Neural progenitor cell (in vitro differentiated cells): ENCODE data around the gene ATRAID. TPM values are rescaled to one million over a fixed set of nuclear protein-coding genes. Genes with fewer than 3 reads are reported as not detected.

Experiments
- DNase-seq: peaks from one replicate; pipeline ENCODE4 v3.0.0-alpha.2; 2016; ENCODE audit warnings: low spot score
- H2AFZ ChIP-seq: fragments of 200-600 bp; sonication (generic); replicated peaks from 2 replicates; pipeline ENCODE4 v1.6.1; 2016; ENCODE audit warnings: antibody characterized with exemption
- H3F3A ChIP-seq: fragments of 200-600 bp; sonication (generic); 2 replicates; pipeline ENCODE4 v1.6.1; 2016; ENCODE audit warnings: antibody characterized with exemption, low read depth
- H3K27ac ChIP-seq: fragments of 200-600 bp; sonication (generic); 2 replicates; pipeline ENCODE4 v1.5.1; 2016; ENCODE audit warnings: mild to moderate bottlenecking
- H3K27me3 ChIP-seq: fragments of 200-600 bp; sonication (generic); 2 replicates; pipeline ENCODE4 v1.6.1; 2016; ENCODE audit warnings: mild to moderate bottlenecking, moderate library complexity
- H3K36me3 ChIP-seq: fragments of 200-600 bp; sonication (generic); 2 replicates; pipeline ENCODE4 v1.5.1; 2016
- H3K4me1 ChIP-seq: fragments of 200-600 bp; sonication (generic); 2 replicates; pipeline ENCODE4 v1.6.1; 2016; ENCODE audit warnings: mixed run types
- H3K4me2 ChIP-seq: fragments of 200-600 bp; sonication (generic); 2 replicates; pipeline ENCODE4 v1.6.1; 2016
- H3K4me3 ChIP-seq: fragments of 200-600 bp; sonication (generic); 2 replicates; pipeline ENCODE4 v1.5.1; 2016
- H3K79me2 ChIP-seq: fragments of 200-600 bp; sonication (generic); 2 replicates; pipeline ENCODE4 v1.6.1; 2016; ENCODE audit warnings: low read depth
- H3K9ac ChIP-seq: fragments of 200-600 bp; sonication (generic); 2 replicates; pipeline ENCODE4 v1.6.1; 2016
- H3K9me3 ChIP-seq: fragments of 200-600 bp; sonication (generic); 2 replicates; pipeline ENCODE4 v1.5.1; 2016; ENCODE audit warnings: low read depth
- H4K20me1 ChIP-seq: fragments of 200-600 bp; sonication (generic); 2 replicates; pipeline ENCODE4 v1.6.1; 2016; ENCODE audit warnings: low read depth
- H3K27ac Mint-ChIP-seq: 3 replicates; pipeline ENCODE4 v1.8.0; 2021; ENCODE audit warnings: mixed read lengths
- H3K27me3 Mint-ChIP-seq: 2 replicates; pipeline ENCODE4 v1.8.0; 2022; ENCODE audit warnings: low read depth, mild to moderate bottlenecking, inconsistent platforms, moderate library complexity, mixed read lengths; ENCODE audit not compliant: insufficient read depth
- H3K36me3 Mint-ChIP-seq: 3 replicates; pipeline ENCODE4 v1.8.0; 2021; ENCODE audit warnings: mixed read lengths
- H3K4me1 Mint-ChIP-seq: 3 replicates; pipeline ENCODE4 v1.8.0; 2021; ENCODE audit warnings: mixed read lengths
- H3K4me3 Mint-ChIP-seq: 3 replicates; pipeline ENCODE4 v1.8.0; 2021; ENCODE audit warnings: mild to moderate bottlenecking, moderate library complexity, mixed read lengths
- H3K9me3 Mint-ChIP-seq: 3 replicates; pipeline ENCODE4 v1.8.0; 2020; ENCODE audit warnings: mixed read lengths
- EZH2 ChIP-seq: fragments of 200-600 bp; sonication (generic); IDR thresholded peaks from 2 replicates; pipeline ENCODE4 v1.6.1; 2017; ENCODE audit warnings: antibody characterized with exemption, mild to moderate bottlenecking, moderate library complexity
- EZH2phosphoT487 ChIP-seq: fragments of 200-600 bp; sonication (generic); IDR thresholded peaks from 2 replicates; pipeline ENCODE4 v1.6.1; 2017; ENCODE audit warnings: antibody characterized with exemption
- total RNA-seq: library from RNA; depleted of rRNA; stranded (reverse); fragments of >200 nt; gene quantifications from 2 replicates; pipeline ENCODE4 v1.2.3, GENCODE V29; 2015; ENCODE audit warnings: low replicate concordance
- TF ChIP-seq, protein P1 (sequence below): fragments of 200-600 bp; sonication (generic); IDR thresholded peaks from 2 replicates; pipeline ENCODE4 v1.5.1; 2017; ENCODE audit warnings: antibody characterized with exemption, mild to moderate bottlenecking

ATRAID gene
- total RNA-seq, 1 donor from 2014 or later = 142 TPM

- H2AFZ ChIP-seq = no peak overlapping the region
- DNase-seq = no peak
- H3K4me2 ChIP-seq = no peak overlapping the region
- H3K27ac ChIP-seq = no peak overlapping the region
- Mint-ChIP-seq H3K27me3 (no peaks in the 10 kb centered on the region), H3K4me1 (peaks cover 3% of the 10 kb centered on the region), H3K4me3 (no peak overlapping the region), H3K27ac (no peak overlapping the region), H3K36me3 (no peaks in the 10 kb centered on the region), H3K9me3 (no peaks in the 10 kb centered on the region)
- H3K9ac ChIP-seq = no peak overlapping the region
- no peaks in the 10 kb centered on the region for H3F3A ChIP-seq
- H3K79me2 ChIP-seq = no peaks in the 10 kb centered on the region
- H3K27me3 ChIP-seq = peaks cover 9% of the 10 kb centered on the region
- H3K36me3 ChIP-seq = no peaks in the 10 kb centered on the region
- no peaks in the 10 kb centered on the region for H3K9me3 ChIP-seq
- no peak overlapping the region for H3K4me3 ChIP-seq
- H3K4me1 ChIP-seq = no peaks in the 10 kb centered on the region
- H4K20me1 ChIP-seq = no peaks in the 10 kb centered on the region
- TF ChIP-seq EZH2phosphoT487 = no peak
- TF ChIP-seq, protein P1, sequence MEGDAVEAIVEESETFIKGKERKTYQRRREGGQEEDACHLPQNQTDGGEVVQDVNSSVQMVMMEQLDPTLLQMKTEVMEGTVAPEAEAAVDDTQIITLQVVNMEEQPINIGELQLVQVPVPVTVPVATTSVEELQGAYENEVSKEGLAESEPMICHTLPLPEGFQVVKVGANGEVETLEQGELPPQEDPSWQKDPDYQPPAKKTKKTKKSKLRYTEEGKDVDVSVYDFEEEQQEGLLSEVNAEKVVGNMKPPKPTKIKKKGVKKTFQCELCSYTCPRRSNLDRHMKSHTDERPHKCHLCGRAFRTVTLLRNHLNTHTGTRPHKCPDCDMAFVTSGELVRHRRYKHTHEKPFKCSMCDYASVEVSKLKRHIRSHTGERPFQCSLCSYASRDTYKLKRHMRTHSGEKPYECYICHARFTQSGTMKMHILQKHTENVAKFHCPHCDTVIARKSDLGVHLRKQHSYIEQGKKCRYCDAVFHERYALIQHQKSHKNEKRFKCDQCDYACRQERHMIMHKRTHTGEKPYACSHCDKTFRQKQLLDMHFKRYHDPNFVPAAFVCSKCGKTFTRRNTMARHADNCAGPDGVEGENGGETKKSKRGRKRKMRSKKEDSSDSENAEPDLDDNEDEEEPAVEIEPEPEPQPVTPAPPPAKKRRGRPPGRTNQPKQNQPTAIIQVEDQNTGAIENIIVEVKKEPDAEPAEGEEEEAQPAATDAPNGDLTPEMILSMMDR = no peak
- no peak for TF ChIP-seq EZH2
Observed at GRCh38 chr2:27177441-27178351, 34.1 kb upstream of the ATRAID start.

DNA sequence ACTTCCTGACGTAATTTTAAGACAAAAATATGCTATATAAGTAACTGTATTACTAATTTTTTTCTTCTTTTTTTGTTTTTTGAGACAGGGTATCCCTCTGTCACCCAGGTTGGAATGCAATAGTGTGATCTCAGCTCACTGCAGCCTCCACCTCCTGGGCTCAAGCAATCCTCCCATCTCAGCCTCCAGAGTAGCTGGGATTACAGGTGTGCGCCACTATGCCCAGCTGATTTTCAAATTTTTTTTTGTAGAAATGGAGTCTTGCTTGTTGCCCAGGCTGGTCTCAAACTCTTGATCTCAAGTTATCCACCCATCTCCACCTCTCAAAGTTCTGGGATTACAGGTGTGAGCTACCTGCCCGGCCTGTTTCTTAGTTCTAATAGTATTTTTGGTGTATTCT lies 33.4 kb upstream of the ATRAID start:
- TF ChIP-seq, protein P1 = no peak
- TF ChIP-seq EZH2 (no peak), EZH2phosphoT487 (no peak)
- no peaks in the 10 kb centered on the region for H3K36me3 Mint-ChIP-seq
- H3K4me1 ChIP-seq = no peaks in the 10 kb centered on the region

GRCh38 chr2:27179344-27180000 lies 32.4 kb upstream of the ATRAID start:
- no peaks in the 10 kb centered on the region for H3K36me3 ChIP-seq
- H3K9ac ChIP-seq = no peak overlapping the region
- no peak overlapping the region for H3K4me2 ChIP-seq
- Mint-ChIP-seq H3K9me3 (no peaks in the 10 kb centered on the region), H3K4me3 (no peak overlapping the region), H3K36me3 (no peaks in the 10 kb centered on the region), H3K4me1 (peaks cover 3% of the 10 kb centered on the region), H3K27ac (no peak overlapping the region), H3K27me3 (no peaks in the 10 kb centered on the region)
- H2AFZ ChIP-seq = no peak overlapping the region
- H3K4me1 ChIP-seq = no peaks in the 10 kb centered on the region
- H3K4me3 ChIP-seq = no peak overlapping the region
- H3K79me2 ChIP-seq = no peaks in the 10 kb centered on the region
- no peaks in the 10 kb centered on the region for H3K9me3 ChIP-seq
- H3K27ac ChIP-seq = no peak overlapping the region
- no peaks in the 10 kb centered on the region for H3K27me3 ChIP-seq
- H4K20me1 ChIP-seq = no peaks in the 10 kb centered on the region
- DNase-seq = no peak
- no peaks in the 10 kb centered on the region for H3F3A ChIP-seq
- TF ChIP-seq, protein P1 = no peak
- TF ChIP-seq EZH2 = no peak

More for the DNA sequence above, 33.4 kb upstream of the ATRAID start:
- peaks cover 3% of the 10 kb centered on the region for H3K4me1 Mint-ChIP-seq
- DNase-seq = no peak
- Histone ChIP-seq H3K27ac (no peak overlapping the region), H3K9me3 (no peaks in the 10 kb centered on the region), H4K20me1 (no peaks in the 10 kb centered on the region), H3K27me3 (peaks cover 5% of the 10 kb centered on the region), H3F3A (no peaks in the 10 kb centered on the region), H3K79me2 (no peaks in the 10 kb centered on the region), H2AFZ (no peak overlapping the region), H3K4me3 (no peak overlapping the region), H3K36me3 (no peaks in the 10 kb centered on the region), H3K9ac (no peak overlapping the region), H3K4me2 (no peak overlapping the region)
- H3K4me3 Mint-ChIP-seq = no peak overlapping the region
- H3K27ac Mint-ChIP-seq = no peak overlapping the region
- no peaks in the 10 kb centered on the region for H3K27me3 Mint-ChIP-seq
- no peaks in the 10 kb centered on the region for H3K9me3 Mint-ChIP-seq
